GM12891 (cell line): ENCODE data around the gene U2AF2.

Source experiments
- POLR2A ChIP-seq: IDR thresholded peaks from 2 replicates; pipeline ENCODE4 v1.6.1; 2011; ENCODE audit warnings: low read depth, low read length, control low read depth
- SPI1 ChIP-seq: IDR thresholded peaks from 2 replicates; pipeline ENCODE4 v1.6.1; 2011; ENCODE audit warnings: low read depth, low read length, control low read depth
- TAF1 ChIP-seq: IDR thresholded peaks from 2 replicates; pipeline ENCODE4 v1.6.1; 2011; ENCODE audit warnings: low read depth, low read length, control low read depth

- TF ChIP-seq POLR2A (no peak), TAF1 (no peak), SPI1 (no peak)
These were observed 51.1 kb downstream of the U2AF2 start for GRCh38 chr19:55705972-55706371.
